Measurements from ENCODE around the gene UBQLN4.
"Not testable (repeated sequence)": the region's sequence is repeated elsewhere in the genome, so short reads cannot be mapped to it uniquely, and the experiment has no call there.

Gene UBQLN4

DNA sequence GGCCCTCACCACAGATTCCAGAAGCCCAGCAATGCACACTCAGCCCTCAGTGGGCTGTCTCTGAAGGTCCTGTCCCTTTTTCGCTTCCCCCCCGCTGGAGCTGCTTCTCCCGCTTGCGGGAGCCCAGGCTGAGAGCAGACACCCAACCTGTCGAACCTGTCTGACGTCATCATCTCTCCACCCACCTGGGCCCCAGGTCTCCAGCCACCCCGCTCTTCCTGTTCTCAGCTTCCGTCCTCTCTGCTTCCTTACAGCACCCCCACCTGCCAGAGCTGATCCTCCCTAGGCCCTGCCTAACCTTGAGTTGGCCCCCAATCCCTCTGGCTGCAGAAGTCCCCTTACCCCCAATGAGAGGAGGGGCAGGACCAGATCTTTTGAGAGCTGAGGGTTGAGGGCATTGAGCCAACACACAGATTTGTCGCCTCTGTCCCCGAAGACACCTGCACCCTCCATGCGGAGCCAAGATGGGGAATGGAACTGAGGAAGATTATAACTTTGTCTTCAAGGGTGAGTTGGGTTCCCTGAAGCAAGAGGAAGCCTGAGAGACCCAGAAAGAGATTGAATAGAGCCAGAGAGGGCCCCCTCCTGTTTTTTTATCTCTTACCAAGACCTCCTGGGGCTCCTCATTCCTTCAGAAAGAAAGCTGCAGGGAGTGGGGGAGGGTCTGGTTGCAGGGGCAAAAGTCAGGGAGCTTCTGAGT, 7.5 kb upstream of the UBQLN4 start, which contains the start of gene RAB25:
RAB25 (plus strand) TSS at position 224 of the 700 bp plus-strand sequence; CDS start at position 465, 241 bp downstream.
- TF ChIP-seq GATA1 (IDR thresholded peaks at IDR 0.05; ENCODE audit: low read depth, low read length) (no peak), POLR2A (IDR thresholded peaks at IDR 0.05; ENCODE audit: low read length) (no peak)
- no peak for DNase-seq

DNA sequence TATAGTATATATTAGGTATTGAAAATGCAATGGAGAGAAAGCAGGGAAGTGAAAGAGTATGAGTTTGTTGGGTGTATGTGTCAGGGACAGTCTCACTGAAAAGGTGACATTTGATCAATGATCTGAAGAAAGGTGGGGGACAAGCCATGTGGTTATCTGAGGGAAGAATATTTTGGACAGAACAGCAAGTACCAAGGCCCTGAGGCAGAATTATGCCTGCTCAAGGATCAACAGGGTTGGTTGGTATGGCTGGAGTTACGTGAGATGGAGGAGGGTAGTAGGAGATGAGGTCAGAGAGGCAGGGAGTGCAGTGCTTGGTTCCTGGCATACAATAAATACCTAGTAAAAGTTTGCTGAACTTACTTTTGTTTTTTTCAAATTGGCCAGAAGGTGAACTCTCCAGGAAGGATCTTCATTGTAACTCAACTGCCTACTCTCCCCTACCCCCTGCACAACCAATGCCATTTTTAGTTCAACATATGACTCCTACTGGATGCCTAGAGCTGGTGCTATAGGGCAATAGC, 2.8 kb upstream of the UBQLN4 start:
- no peak for DNase-seq
- no peak for TF ChIP-seq GATA1 (IDR thresholded peaks at IDR 0.05; ENCODE audit: low read depth, low read length)
- TF ChIP-seq POLR2A (IDR thresholded peaks at IDR 0.05; ENCODE audit: low read length): no peak

DNA sequence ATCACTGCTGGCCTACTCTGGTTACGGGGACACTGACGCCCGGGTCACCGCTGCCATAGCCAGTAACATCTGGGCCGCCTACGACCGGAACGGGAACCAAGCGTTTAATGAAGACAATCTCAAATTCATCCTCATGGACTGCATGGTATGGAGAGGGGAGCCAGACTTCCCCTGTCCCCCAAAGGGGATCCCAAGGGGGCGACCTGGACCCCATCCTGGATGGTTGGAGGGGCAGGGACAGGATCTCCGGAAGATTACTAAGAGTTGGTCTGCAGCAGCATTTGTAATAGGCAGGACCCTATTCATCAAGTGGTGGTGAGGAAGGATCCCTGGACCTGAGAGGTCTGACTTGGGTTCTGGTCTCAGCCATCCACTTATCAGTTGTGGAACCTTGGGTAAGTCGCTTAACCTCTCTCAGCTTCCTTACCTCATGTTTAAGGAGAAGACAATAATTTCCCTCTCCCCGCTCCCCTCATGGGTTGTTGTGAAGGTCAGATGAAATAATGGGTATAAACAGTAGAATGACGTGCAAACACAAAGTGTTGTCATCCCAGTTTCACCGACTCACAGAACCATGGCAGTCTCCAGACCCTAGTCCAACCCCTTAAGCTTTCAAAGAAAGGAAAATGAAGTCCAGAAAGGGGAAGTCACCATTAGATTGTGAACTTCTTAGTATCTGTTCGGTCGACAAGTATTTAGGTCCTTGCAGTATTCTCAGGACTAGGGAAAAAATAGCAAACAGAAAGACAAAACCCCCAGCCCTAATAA, 1.9 kb upstream of the UBQLN4 start:
- TF ChIP-seq POLR2A (IDR thresholded peaks at IDR 0.05; ENCODE audit: low read length) (no peak), GATA1 (IDR thresholded peaks at IDR 0.05; ENCODE audit: low read depth, low read length) (no peak)
- no peak for DNase-seq

DNA sequence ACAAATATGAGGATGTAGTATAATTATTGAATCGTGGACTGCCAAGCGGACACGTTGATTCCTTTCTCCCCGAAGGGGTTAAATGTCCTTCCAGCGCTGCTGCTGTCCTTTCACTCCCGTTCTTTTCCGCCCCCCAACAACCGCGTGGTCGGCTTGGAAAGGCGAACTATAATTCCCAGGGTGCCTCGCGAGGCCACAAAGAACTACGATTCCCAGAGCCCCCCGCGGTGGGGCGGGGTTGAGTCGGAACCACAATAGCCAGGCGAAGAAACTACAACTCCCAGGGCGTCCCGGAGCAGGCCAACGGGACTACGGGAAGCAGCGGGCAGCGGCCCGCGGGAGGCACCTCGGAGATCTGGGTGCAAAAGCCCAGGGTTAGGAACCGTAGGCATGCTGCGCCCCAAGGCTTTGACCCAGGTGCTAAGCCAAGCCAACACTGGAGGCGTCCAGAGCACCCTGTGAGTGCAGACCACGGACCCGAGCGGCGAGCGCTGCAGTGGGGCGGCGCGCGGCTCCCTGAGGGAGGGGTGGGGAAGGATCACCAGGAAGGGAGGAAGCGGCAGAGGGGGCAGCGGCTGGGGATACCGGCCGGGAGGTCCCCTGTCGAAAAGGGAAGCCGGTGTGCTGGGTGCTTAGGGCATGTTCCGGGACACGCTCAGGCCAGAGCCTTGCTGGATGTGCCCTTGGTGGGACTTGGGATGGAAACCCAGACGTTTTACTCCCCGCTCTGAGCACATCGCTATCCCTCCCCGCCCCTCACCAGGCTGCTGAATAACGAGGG, 1.1 kb upstream of the UBQLN4 start, which contains the start of gene LAMTOR2:
LAMTOR2 (plus strand) TSS at position 283 of the 781 bp plus-strand sequence; CDS start at position 391, 108 bp downstream.
- DNase-seq: peak; percentile 95
- no peak for TF ChIP-seq GATA1 (IDR thresholded peaks at IDR 0.05; ENCODE audit: low read depth, low read length)
- TF ChIP-seq POLR2A (IDR thresholded peaks at IDR 0.05; ENCODE audit: low read length): peak; percentile 82

DNA sequence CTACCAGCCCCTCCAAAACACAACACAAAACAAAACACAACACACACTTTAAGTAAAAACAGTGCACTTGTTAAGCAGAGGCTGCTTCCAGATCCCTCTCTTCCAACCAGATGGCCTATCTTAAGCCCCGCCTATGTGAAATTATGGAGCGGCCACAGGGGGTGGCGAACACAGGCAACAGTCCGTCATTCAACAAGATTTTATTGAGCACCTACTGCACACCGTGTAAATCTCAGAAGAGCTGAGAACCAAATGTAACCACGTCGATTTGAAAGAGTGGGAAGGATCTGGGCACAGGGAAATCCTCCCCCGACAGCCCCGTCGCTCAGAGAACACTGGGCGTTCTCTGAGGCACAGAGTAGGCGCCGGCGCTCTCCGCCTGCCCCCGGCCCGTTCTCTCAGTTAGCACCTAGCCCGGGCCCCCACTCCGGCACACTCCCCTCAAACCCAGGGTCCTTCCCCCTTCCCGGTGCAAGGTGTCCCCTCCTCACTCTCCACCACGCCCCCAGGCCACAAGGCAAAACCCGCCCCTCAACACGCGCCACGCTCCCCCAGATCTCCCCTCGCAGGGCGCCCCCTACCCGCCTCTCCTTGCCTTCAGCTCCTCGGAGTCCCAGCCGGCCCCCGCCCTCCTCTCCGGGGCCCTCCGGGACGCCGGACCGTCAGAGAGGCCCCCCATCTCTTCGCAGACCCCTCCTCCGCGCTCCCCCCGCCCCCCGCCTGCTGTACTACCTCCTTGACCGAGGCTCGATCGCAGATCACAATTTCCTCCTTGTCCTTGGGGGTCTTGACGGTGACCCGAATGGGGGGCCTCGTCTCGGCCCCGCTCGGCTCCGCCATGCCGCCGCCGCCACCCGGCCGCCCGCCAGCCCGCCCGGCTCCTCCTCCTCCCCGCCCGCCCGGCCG, 483 bp downstream of the UBQLN4 start:
- TF ChIP-seq GATA1 (IDR thresholded peaks at IDR 0.05; ENCODE audit: low read depth, low read length) (no peak), POLR2A (IDR thresholded peaks at IDR 0.05; ENCODE audit: low read length) (no peak)
- DNase-seq: peak; percentile 76 to 77

DNA sequence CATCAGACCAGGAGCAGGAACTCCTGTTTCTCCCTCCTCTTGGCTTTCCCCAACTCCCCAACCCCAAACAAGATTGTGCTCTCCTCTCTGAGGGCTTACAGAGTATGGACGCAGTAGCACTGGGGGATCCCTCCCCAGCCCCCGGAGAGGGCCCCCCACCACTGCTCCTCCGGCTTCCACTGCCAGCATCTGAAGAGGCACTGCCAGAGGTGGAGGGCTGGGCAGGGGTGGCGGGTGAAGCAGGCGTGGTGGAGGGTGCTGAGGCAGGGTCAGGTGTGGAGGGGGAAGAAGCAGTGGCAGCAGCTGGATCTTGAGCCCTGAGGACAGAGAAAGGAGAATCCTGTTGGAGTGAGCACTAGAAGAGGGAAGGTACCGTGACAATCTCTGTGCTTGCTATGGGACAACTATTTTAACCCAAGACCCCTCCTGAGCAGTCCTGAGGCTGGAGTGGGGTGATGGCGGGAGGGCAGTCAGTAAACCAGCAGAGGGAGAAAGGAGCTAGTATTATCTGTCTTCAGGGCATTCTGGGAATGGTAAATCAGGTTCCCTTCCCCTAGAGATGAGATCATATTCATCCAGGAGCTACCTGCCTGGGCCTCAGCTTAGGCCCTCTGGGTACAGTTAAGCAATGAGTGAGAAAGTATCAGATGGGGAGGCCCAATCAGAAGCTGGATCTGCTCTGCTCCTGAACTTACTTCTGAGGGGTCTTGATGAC, 2.4 kb downstream of the UBQLN4 start:
- no peak for DNase-seq
- TF ChIP-seq POLR2A (IDR thresholded peaks at IDR 0.05; ENCODE audit: low read length) (no peak), GATA1 (IDR thresholded peaks at IDR 0.05; ENCODE audit: low read depth, low read length) (no peak)

DNA sequence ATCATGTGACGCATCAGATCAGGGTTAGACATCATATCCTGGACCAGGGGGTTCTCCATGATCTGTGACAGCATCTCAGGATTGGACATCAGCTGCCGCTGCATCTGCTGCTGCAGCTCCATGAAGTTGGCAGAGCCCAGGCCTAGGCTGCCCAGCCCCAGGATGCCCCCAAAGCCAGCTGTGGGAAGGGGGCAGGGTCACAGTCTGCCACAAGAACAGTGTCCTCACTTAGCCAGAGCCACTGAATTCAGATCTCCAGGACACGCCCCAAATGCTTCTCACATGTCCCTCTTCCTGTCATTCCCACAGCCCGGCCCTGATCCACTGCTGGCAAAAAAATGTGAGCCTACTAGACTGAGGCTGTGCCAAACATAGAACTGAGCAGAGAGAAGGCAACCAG, 3.2 kb downstream of the UBQLN4 start:
- DNase-seq: no peak

DNA sequence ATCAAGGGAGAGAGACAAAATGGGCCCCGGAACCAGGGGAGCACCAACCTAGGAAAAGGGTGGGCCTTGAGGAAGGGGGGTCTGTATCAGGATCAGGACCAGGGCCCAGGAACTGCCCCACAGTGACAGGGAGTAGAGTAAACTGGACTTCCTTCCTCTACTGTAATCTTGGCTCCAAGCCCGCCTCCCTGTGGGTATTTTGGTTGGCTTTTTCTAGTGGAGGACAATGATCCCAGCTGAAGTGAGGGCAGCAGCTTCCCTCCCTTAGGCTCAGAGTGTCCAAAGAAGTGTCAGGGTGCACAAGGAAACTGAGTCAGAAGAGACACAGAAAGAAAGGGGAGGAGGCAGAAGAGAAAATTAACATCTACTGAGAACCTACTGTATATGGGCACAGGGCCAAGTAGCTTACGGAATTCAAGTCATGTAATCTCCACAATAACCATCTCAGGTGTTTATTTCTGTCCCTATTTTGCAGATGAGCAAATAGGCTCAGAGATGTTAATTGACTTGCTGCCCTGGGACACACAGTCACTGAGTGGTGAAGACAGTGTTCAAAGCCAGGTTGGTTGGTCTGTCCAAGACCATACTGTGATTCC, 4.8 kb downstream of the UBQLN4 start:
- DNase-seq: no peak
- TF ChIP-seq GATA1 (IDR thresholded peaks at IDR 0.05; ENCODE audit: low read depth, low read length) (no peak), POLR2A (IDR thresholded peaks at IDR 0.05; ENCODE audit: low read length) (no peak)

More for the DNA sequence above, 3.2 kb downstream of the UBQLN4 start:
- no peak for TF ChIP-seq GATA1 (IDR thresholded peaks at IDR 0.05; ENCODE audit: low read depth, low read length)
- no peak for TF ChIP-seq POLR2A (IDR thresholded peaks at IDR 0.05; ENCODE audit: low read length)

DNA sequence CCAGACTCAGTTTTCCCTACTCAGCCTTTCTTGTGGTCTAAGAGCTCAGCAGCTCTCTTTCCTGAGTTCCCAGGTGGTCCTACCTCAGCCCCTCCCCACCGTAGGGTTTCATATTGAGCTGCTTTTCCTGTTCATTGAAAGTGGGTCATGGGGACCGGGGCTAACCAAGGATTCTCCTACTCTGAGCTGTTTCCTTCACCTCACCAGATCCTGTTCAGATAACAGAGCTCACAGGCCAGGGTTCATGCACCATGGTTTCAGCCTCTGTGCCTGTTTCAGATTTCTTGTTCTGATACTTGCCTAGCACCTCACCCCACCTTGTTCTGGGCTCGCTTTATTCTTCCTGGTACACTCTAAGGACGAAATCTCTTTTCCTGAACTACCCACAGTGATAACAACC, 8.5 kb downstream of the UBQLN4 start:
- TF ChIP-seq POLR2A (IDR thresholded peaks at IDR 0.05; ENCODE audit: low read length) (no peak), GATA1 (IDR thresholded peaks at IDR 0.05; ENCODE audit: low read depth, low read length) (no peak)
- DNase-seq: no peak

DNA sequence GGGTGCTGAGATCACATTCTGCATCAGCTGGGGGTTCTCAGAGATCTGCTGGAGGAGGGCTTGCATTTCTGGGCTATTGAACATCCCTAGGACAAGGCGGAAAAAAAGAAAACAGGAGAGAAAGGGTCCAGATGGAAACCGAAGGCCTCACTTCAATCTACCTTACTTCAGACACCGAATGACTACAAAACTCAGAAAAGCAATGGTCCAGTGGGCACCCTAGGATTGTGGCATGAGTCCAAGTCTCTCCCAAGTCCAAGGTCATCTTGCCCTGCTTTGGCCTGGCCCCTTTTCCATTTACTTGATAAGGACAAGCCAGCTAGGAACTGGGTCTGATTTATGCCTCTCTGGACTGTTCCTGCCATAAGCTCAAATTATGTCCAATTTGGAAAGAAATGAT, 10.8 kb downstream of the UBQLN4 start:
- TF ChIP-seq GATA1 (IDR thresholded peaks at IDR 0.05; ENCODE audit: low read depth, low read length): no peak
- TF ChIP-seq POLR2A (IDR thresholded peaks at IDR 0.05; ENCODE audit: low read length): no peak
- no peak for DNase-seq

DNA sequence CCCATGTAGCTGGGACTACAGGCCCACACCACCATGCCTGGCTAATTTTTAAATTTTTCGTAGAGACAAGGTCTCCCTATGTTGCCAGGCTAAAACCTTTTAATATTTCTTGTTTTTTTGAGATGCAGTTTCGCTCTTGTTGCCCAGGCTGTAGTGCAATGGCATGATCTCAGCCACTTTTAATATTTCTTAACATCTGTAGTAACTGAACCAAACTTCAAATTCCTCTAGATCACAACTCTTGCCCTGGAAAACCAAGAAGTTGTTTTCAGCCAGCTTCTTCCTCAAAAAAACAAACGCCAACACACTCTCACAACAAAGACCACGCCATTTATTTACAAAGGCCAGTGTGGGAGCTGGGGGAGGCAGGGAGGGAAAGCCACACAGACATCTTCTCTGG, 18.6 kb downstream of the UBQLN4 start:
- not testable (repeated sequence) for DNase-seq

DNA sequence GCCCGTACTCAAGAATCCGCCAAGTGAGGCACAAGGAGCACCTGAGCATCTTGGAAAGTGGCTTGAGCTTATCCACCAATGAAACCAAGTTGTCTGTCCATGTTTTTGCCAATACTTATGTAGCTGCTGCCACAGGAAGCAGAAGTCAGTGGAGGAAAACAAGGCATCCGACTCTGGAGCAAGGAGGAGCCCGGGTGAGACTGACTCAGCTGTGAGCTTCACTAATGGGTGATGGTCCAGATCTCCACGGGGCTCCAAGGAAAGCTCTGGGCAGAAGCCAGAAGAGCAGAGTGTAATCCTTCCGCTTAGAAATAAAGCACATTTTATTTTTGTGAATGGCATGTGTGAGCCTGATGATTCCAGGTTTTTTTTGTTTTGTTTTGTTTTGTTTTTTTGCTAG, 20.6 kb downstream of the UBQLN4 start:
- no peak for DNase-seq
- TF ChIP-seq GATA1 (IDR thresholded peaks at IDR 0.05; ENCODE audit: low read depth, low read length) (no peak), POLR2A (IDR thresholded peaks at IDR 0.05; ENCODE audit: low read length) (no peak)
